Activated CD8-positive, alpha-beta memory T cell treated with anti-CD3 and anti-CD28 coated beads, Interleukin-2, amount 10 ng/mL, durations not matched to agents 7 days and 5 days (primary cell): ENCODE results near the gene UNC13C. TPM values are rescaled to one million over a fixed set of nuclear protein-coding genes. Genes with fewer than 3 reads are reported as not detected.
"Not testable (repeated sequence)": the region's sequence is repeated elsewhere in the genome, so short reads cannot be mapped to it uniquely, and the experiment has no call there.

Experiments
- ATAC-seq: fragments of 150-1000 bp; cut with Tn5 transposase; one replicate; pipeline ENCODE4 v1.10.0; 2021; ENCODE audit warnings: moderate library complexity
- CTCF ChIA-PET: fragments of 350-600 bp; sonication (Branson Sonifier 250); formaldehyde crosslinking; loops from one replicate; lab custom pipeline; 2021; ENCODE audit warnings: antibody characterized with exemption; lab: Charles Lee
- DNase-seq: peaks from one replicate; pipeline ENCODE4 v3.0.0-alpha.2; 2020
- H3K27ac Mint-ChIP-seq: one replicate; pipeline ENCODE4 v1.8.0; 2021; ENCODE audit warnings: mild to moderate bottlenecking, mixed read lengths
- H3K27me3 Mint-ChIP-seq: one replicate; pipeline ENCODE4 v1.8.0; 2021; ENCODE audit warnings: mixed read lengths
- H3K36me3 Mint-ChIP-seq: one replicate; pipeline ENCODE4 v1.8.0; 2021; ENCODE audit warnings: mild to moderate bottlenecking, mixed read lengths
- H3K4me1 Mint-ChIP-seq: one replicate; pipeline ENCODE4 v1.8.0; 2021; ENCODE audit warnings: mixed read lengths
- H3K4me3 Mint-ChIP-seq: one replicate; pipeline ENCODE4 v1.8.0; 2021; ENCODE audit warnings: mild to moderate bottlenecking, moderate library complexity, mixed read lengths
- H3K9me3 Mint-ChIP-seq: one replicate; pipeline ENCODE4 v1.8.0; 2022; ENCODE audit warnings: low read depth, mixed read lengths
- total RNA-seq, 2 experiments: library from RNA; stranded (reverse); gene quantifications; one replicate each; pipeline ENCODE4 v1.2.3, GENCODE V29; 2021

The UNC13C gene
- total RNA-seq: not detected

DNA sequence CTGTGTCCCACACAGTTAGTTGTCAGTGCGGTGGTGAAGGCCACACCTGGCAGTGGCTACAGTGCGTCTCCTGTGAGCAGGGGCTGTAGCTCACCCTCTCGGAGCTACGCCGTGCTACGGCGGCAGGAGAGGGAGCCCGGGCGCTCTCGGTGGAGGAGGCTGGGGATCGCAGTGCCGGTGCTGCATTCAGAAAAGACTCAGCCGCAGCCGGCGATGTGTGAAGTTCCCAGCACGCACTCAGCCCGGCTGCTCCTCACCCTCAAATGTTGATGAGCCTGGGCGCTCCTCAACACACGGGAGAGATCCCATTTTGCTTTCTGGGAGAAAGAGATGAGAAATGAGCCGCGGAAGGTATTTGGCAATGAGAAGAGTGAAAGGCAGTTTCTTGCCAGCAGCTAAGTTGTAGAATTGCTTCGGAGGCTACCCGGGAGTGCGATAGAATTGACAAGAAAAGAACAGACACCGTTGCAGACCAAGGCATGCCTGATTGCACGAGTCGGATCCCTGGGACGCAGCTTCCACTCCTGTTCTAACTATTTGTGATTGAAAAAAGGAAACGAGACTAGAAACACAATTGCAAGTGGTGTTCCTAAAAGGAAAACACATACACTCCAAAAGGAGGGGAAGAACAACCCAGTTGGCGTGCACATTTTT is at the start of gene UNC13C:
UNC13C (plus strand) TSS at position 189 of the 654 bp plus-strand sequence. CDS start 34,463 bp downstream, outside the sequence.
- DNase-seq (no peak), ATAC-seq (no peak)
- Mint-ChIP-seq H3K4me3 (no peak within 1 kb of the TSS), H3K27me3 (peaks cover 31% of the 10 kb centered on the region), H3K9me3 (no peaks in the 10 kb centered on the region), H3K4me1 (no peaks in the 10 kb centered on the region), H3K27ac (no peak within 1 kb of the TSS), H3K36me3 (no peaks in the 10 kb centered on the region)
- CTCF ChIA-PET: no interaction called here

DNA sequence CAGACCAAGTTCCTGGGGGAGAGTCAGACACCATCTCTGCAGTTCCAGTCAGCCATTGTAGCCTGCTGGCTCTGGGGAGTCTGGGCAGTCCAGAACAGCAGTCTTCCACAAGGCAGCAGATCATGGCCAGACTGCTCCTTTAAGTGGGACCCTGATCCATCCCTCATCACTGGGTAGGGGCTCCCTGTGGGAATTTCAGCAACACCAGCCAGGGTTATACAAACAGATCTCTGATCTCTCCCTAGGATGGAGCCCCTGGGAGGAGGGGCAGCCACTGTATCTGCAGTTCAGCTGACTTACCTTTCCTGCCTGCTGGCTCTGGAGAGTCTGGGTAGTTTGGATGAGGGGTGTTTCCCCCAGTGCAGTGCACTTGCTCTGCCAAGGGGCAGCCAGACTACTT is 42.1 kb upstream of the UNC13C start:
- no peak overlapping the region for H3K27ac Mint-ChIP-seq
- DNase-seq (no peak), ATAC-seq (no peak)
- CTCF ChIA-PET: no interaction called here
- no peaks in the 10 kb centered on the region for H3K36me3 Mint-ChIP-seq
- H3K4me1 Mint-ChIP-seq: no peaks in the 10 kb centered on the region
- no peak overlapping the region for H3K4me3 Mint-ChIP-seq
- no peaks in the 10 kb centered on the region for H3K27me3 Mint-ChIP-seq
- H3K9me3 Mint-ChIP-seq: peaks cover 23% of the 10 kb centered on the region

DNA sequence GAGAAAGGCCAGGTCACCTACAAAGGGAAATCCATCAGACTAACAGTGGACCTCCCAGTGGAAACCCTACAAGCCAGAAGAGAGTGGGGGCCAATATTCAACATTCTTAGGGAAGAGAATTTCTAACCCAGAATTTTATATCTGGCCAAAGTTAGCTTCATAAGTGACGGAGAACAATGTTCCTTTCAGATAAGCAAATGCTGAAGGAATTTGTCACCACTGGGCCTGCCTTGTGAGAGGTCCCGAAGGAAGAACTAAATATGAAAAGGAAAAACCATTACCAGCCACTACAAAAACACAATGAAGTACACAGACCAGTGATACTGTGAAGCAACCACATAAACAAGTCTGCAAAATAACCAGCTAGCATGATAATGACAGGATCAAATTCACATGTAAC is 40.6 kb upstream of the UNC13C start:
- ATAC-seq, H3K4me3 Mint-ChIP-seq, DNase-seq, CTCF ChIA-PET, H3K4me1 Mint-ChIP-seq, H3K36me3 Mint-ChIP-seq, H3K27me3 Mint-ChIP-seq, H3K27ac Mint-ChIP-seq: not testable (repeated sequence)
- H3K9me3 Mint-ChIP-seq: peaks cover 23% of the 10 kb centered on the region

DNA sequence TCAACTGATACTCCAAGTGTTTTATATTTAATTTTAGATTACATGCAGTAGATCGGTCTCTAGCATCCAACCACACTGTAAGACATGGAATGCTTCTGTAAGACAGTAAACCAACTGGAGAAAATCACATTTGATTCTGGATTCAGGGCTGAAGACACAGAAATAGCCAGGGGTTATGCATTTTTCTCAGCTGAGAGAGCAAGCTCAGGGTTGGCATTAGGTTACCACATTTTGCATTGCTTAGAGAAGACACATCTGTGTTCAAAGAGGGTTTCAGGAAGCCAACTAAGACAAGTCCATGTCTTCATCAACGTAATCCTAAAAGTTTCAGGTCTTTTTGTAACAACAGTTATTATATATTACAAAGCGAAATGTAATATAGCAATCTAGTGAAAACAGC is 27.7 kb upstream of the UNC13C start:
- Mint-ChIP-seq H3K4me1 (no peaks in the 10 kb centered on the region), H3K27ac (no peak overlapping the region), H3K9me3 (peaks cover 4% of the 10 kb centered on the region), H3K27me3 (no peaks in the 10 kb centered on the region), H3K36me3 (no peaks in the 10 kb centered on the region), H3K4me3 (no peak overlapping the region)
- DNase-seq (no peak), ATAC-seq (no peak)
- CTCF ChIA-PET: no interaction called here

GRCh38 chr15:53955396-53955795 is 22.8 kb upstream of the UNC13C start:
- H3K27ac Mint-ChIP-seq: no peak overlapping the region
- no peaks in the 10 kb centered on the region for H3K27me3 Mint-ChIP-seq
- H3K36me3 Mint-ChIP-seq: no peaks in the 10 kb centered on the region
- H3K4me3 Mint-ChIP-seq: no peak overlapping the region
- H3K4me1 Mint-ChIP-seq: no peaks in the 10 kb centered on the region
- H3K9me3 Mint-ChIP-seq: no peaks in the 10 kb centered on the region
- no peak for ATAC-seq
- CTCF ChIA-PET: no interaction called here
- no peak for DNase-seq

DNA sequence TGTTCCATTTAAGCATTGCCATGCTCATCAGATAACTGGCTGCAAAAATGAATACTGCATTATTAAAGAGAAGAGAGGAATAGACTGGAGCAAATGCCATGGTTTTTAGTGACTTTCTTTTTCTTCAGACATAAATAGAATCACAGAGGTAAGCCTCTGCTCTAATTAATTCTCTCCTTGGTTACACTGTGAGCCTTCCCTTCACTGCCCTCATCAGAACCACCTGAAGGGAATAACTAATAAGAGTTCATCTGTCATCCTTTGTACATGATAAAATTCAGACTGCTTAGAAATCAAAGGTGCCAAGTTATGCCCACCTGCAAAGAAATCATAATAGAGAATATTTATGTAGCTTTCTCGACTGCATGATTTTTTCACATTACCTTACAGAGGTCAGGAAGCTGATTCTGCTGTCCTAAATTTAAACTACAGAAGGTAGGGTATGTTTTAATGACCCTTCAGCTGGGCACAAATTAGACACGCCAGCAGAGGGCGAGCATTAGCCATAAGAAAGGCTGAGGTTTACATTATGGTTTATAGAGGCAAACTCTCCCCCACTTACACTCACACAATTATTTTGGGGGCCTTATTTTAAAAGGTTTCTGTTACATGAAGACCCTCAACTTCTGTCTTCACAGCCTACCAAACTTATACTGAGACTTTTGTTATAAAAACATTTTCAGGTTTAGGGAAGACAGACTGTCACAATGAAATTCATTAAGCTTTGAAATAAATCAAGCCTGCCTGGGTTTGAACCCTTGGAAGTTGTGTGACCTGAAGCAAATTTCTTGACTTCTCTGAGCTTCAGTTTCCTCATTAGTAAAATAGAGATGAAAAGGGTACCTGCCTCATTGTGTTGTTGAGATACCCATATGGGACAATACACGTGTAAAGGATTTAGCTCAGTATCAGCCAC is 15.3 kb upstream of the UNC13C start:
- no peaks in the 10 kb centered on the region for H3K27me3 Mint-ChIP-seq
- ATAC-seq (no peak), DNase-seq (no peak)
- H3K4me3 Mint-ChIP-seq: no peak overlapping the region
- CTCF ChIA-PET: interaction anchor here (1.3 kb wide), 1 partner anchor 1205 kb away, joined by 3 read pairs; no protein-coding TSS in a partner anchor
- no peaks in the 10 kb centered on the region for H3K9me3 Mint-ChIP-seq
- H3K36me3 Mint-ChIP-seq: no peaks in the 10 kb centered on the region
- H3K27ac Mint-ChIP-seq: no peak overlapping the region
- no peaks in the 10 kb centered on the region for H3K4me1 Mint-ChIP-seq

DNA sequence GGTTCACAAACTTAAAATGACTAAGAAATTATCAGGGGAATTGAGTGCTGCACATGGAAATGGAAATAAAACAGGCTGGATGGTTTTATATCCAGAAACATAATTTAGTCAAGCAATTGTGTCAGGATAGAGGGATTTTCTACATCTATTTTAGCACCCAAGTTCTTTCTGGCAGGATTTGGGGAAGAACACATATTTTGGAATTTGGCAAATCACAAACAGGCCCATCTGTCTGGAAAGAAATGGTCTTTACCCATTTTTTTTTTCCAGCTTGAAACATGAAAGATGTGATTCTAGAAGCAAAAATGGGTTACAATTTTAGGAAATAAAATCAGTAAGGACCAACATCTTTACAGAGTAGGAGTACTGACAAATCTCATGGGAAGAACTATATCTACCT is 14.4 kb upstream of the UNC13C start:
- Mint-ChIP-seq H3K27me3 (no peaks in the 10 kb centered on the region), H3K9me3 (no peaks in the 10 kb centered on the region), H3K4me3 (no peak overlapping the region), H3K27ac (no peak overlapping the region), H3K4me1 (no peaks in the 10 kb centered on the region), H3K36me3 (no peaks in the 10 kb centered on the region)
- ATAC-seq (no peak), DNase-seq (no peak)
- CTCF ChIA-PET: interaction anchor here (1.3 kb wide), 1 partner anchor 1204 kb away, joined by 3 read pairs; no protein-coding TSS in a partner anchor

- H3K27ac Mint-ChIP-seq: no peak overlapping the region
- DNase-seq (no peak), ATAC-seq (no peak)
- H3K4me3 Mint-ChIP-seq: no peak overlapping the region
- CTCF ChIA-PET: no interaction called here
- H3K4me1 Mint-ChIP-seq: no peaks in the 10 kb centered on the region
- H3K9me3 Mint-ChIP-seq: no peaks in the 10 kb centered on the region
- no peaks in the 10 kb centered on the region for H3K36me3 Mint-ChIP-seq
- peaks cover 23% of the 10 kb centered on the region for H3K27me3 Mint-ChIP-seq
These were observed 4.1 kb upstream of the UNC13C start for GRCh38 chr15:53974121-53974520.

GRCh38 chr15:53974813-53975212 is 3.4 kb upstream of the UNC13C start:
- H3K27ac Mint-ChIP-seq: no peak overlapping the region
- no peaks in the 10 kb centered on the region for H3K36me3 Mint-ChIP-seq
- no peak overlapping the region for H3K4me3 Mint-ChIP-seq
- peaks cover 27% of the 10 kb centered on the region for H3K27me3 Mint-ChIP-seq
- CTCF ChIA-PET: no interaction called here
- H3K9me3 Mint-ChIP-seq: no peaks in the 10 kb centered on the region
- H3K4me1 Mint-ChIP-seq: no peaks in the 10 kb centered on the region
- DNase-seq (no peak), ATAC-seq (no peak)

- H3K4me1 Mint-ChIP-seq: no peaks in the 10 kb centered on the region
- H3K9me3 Mint-ChIP-seq: no peaks in the 10 kb centered on the region
- CTCF ChIA-PET: no interaction called here
- H3K27me3 Mint-ChIP-seq: peaks cover 31% of the 10 kb centered on the region
- no peaks in the 10 kb centered on the region for H3K36me3 Mint-ChIP-seq
- H3K4me3 Mint-ChIP-seq: no peak overlapping the region
- H3K27ac Mint-ChIP-seq: no peak overlapping the region
- DNase-seq: no peak
- ATAC-seq: no peak
These were observed 1.3 kb upstream of the UNC13C start for GRCh38 chr15:53976844-53977392.

DNA sequence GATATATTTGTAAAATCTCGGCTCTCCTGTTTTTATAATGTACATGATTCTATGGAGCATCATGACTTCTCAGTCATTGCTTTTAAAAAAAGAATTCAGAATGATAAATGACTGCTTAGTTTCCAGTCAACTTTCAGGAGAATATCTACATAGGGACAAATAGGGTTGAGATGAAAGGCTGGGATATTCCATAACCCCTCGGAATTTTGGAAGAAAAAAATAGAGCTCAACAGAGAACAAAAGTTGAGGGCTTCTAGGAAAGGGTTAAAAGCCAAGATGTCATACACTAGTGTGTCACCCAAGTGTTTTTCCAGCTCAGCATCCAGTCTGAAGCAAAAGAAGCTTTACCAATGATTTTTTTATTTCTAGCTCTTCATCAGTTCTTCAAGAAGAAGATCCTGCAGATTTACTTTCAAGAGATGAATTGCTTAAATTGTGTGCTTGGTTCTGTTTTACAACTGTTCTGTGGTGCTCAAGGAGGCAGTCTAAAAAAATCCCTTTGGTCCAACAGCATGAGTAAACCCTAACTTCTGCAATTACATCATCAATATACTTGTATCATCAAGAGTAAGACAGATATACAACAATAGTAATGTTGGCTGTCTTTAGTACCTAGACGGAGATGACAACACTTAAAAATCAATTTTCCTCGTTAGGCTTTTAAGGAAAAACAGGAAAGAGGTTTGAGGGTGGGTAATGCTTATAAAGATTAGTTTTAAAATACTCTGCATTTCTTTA is 979 bp downstream of the UNC13C start:
- Mint-ChIP-seq H3K27me3 (peaks cover 31% of the 10 kb centered on the region), H3K4me1 (no peaks in the 10 kb centered on the region), H3K9me3 (no peaks in the 10 kb centered on the region), H3K27ac (no peak overlapping the region), H3K36me3 (no peaks in the 10 kb centered on the region), H3K4me3 (no peak overlapping the region)
- no peak for ATAC-seq
- CTCF ChIA-PET: no interaction called here
- DNase-seq: no peak

GRCh38 chr15:53980021-53980420 is 1.8 kb downstream of the UNC13C start:
- H3K36me3 Mint-ChIP-seq: no peaks in the 10 kb centered on the region
- CTCF ChIA-PET: no interaction called here
- ATAC-seq (no peak), DNase-seq (no peak)
- no peak overlapping the region for H3K27ac Mint-ChIP-seq
- no peaks in the 10 kb centered on the region for H3K4me1 Mint-ChIP-seq
- no peaks in the 10 kb centered on the region for H3K9me3 Mint-ChIP-seq
- H3K27me3 Mint-ChIP-seq: peaks cover 31% of the 10 kb centered on the region
- H3K4me3 Mint-ChIP-seq: no peak overlapping the region

GRCh38 chr15:53982071-53982680 is 3.9 kb downstream of the UNC13C start:
- no peaks in the 10 kb centered on the region for H3K9me3 Mint-ChIP-seq

More at GRCh38 chr15:53982071-53982680, 3.9 kb downstream of the UNC13C start:
- Mint-ChIP-seq H3K36me3 (no peaks in the 10 kb centered on the region), H3K27me3 (peaks cover 27% of the 10 kb centered on the region), H3K27ac (no peak overlapping the region), H3K4me3 (no peak overlapping the region), H3K4me1 (no peaks in the 10 kb centered on the region)
- DNase-seq: no peak
- no peak for ATAC-seq
- CTCF ChIA-PET: no interaction called here
